Stimulated activated CD4-positive, alpha-beta T cell treated with anti-CD3 and anti-CD28 coated beads, Interleukin-4, amount 100 ng/mL, for 1 hour (primary cell): ENCODE data around the gene CXCL6.

Experiments used
- DNase-seq: peaks from one replicate; pipeline ENCODE4 v3.0.0-alpha.2; 2020

CXCL6 gene

DNA sequence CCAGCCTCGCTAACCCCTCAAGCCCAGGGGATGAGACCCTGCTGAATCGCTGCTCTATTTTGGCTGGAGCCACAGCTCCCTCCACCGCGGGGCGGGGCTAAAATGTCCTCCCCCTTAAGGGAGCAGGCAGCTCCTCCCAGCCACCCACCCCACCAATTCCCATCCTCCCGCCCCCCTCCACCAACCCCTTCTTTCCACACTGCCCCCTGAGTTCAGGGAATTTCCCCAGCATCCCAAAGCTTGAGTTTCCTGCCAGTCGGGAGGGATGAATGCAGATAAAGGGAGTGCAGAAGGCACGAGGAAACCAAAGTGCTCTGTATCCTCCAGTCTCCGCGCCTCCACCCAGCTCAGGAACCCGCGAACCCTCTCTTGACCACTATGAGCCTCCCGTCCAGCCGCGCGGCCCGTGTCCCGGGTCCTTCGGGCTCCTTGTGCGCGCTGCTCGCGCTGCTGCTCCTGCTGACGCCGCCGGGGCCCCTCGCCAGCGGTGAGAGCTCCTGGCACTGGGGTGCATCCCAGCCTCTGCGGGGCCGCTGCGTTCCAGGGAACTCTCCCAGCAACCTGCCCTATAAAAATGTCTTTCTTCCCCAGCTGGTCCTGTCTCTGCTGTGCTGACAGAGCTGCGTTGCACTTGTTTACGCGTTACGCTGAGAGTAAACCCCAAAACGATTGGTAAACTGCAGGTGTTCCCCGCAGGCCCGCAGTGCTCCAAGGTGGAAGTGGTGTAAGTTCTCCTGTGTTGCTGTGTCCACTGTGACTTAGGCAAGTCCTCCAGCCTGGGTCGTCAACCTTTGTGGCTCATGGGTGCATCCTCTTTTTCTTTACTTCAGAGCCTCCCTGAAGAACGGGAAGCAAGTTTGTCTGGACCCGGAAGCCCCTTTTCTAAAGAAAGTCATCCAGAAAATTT is at the start of gene CXCL6:
CXCL6 (plus strand) TSS at position 306 of the 907 bp plus-strand sequence; CDS start at position 379, 73 bp downstream.
- no peak for DNase-seq

DNA sequence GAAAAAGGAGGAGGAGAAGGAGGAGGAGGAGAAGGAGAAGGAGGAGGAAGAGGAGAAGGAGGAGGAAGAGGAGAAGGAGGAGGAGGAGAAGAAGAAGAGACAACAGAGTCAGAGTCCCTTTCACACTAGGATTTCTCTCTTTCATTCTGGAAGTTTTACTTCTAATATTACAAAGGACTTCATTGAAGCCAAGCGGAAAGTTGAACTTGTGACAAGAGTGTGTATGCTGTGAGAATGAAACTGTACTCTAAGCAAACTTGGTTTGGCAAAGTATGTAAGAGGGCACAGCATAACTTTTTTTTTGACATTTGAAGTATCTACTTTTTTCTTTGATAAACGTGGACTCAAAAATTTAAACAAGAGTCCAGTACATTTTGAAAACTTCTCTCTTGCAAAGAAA is 48.1 kb upstream of the CXCL6 start:
- no peak for DNase-seq

DNA sequence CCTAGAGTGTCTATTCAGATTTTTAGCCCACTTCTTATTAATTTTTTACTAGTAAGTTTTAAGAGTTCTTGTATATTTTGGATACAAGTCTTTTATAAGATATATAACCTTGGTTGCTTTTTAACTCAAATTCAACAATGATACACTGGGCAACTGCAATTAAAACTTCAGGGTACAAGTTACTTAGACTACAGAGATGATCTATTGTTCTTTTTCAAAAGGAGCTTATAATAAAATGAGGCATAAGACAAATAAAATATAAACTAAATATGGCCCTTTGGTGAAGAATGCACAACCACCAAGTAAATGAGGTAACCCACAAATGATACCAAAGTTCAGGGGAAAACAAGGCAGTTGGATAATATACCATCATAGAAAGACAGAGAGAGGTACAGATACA is 37.6 kb upstream of the CXCL6 start:
- DNase-seq = no peak

DNA sequence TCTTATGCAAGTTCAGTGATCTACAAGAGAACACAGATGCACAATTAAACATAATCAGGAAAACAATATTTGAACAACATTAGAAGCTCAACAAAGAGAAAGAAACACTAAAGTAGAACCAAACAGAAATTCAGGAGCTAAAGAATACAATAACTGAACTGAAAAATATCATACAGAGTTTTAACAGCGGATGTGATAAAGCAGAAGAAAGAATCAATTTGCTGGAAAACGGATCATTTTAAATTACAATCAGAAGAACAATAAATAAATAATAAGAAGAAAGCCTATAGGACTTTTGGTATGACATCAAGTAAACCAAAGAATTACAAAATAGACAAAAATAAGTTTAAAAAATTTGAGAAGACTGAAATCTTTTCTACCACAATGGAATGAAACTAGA is 36.3 kb upstream of the CXCL6 start:
- no peak for DNase-seq

DNA sequence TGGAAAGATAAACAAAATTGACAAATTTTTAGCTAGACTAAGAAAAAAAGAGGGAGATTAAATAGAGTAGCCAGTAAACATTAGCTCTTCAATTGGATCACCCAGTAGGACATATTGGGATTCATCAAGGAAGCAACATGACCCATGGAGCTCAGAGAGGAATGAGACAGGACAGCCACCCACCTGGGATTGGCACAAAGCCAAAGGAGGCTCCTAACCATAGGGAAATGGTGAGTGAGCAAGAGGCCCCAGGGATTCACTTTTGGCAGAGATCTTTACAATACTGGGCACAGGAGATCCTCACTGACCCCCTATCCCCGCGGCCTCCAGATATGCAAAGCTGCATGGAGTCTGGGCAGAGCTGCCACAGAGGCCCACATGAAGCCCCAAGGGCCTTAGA is 34.8 kb upstream of the CXCL6 start:
- no peak for DNase-seq

DNA sequence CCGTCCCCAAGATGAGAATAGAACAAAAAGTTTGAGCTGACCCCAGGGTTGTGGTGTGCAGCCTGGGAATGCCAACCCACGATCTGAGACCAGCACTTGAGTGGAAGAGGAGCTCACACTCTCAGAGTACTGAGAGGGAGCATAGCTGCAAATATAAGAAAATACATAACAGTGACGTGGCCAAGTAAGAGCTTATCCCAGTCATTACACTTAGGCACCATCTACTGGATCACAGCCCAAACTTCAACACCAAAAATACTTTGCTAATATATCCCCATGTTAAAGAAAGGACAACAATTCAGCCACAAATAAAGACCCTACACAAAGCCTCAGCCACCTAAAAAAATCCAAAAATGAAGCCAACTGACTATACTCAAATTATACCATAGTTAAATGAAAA is 33.3 kb upstream of the CXCL6 start:
- DNase-seq = no peak

DNA sequence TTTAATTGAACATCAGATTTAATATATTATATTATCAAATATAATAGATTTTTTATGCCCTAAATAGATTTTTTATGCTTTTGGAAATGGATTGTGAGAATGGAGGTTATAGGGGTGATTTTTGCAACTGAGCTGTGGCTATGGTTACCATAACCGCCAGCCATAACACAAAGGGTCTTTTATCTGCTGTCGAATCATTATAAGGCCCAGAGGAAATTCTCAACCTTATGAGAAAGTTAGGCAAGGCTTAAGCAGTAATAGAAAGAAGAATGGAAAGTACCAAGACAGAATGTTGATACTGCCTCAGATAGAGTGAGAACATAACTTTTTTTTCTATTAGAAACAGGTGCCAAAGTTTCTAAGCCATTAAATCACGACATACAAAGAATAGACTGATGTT is 26.3 kb upstream of the CXCL6 start:
- no peak for DNase-seq

DNA sequence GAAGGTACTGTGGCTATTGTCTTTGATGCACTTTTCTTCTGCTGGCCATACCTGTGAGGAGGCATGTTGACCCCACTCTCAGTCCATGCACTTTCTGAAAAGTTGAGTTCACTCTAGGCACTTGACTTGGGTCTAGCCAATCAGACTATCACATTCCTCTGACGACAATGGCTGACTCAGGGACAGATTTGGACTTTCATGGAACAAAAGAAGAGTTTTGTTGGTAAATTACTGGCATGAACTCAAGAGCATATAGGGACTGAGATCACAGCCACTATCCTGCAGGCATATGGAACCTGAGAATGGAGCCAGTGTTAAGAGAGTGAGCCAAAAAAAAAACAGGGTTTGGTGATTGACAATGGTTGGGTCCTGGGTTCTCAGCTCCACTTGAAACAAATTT is 24.6 kb upstream of the CXCL6 start:
- DNase-seq = no peak

DNA sequence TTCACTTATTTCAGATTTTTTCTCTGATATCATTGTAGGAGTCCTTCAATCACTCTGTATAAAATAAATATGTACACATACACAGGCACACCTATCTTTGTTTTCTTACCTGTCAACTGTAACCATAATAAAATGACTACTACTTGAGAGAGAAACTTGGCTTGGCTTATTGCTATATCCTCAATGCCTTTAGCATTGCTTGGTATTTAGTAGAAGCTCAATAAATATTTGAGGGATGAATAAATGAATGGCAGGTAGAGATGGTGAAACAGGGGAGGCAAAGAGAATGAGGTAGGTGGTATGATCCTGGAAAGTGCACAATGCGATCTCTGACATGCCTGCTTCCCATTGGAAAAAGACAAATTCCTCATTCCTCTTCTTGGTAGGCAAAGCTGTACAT is 21.8 kb upstream of the CXCL6 start:
- no peak for DNase-seq

DNA sequence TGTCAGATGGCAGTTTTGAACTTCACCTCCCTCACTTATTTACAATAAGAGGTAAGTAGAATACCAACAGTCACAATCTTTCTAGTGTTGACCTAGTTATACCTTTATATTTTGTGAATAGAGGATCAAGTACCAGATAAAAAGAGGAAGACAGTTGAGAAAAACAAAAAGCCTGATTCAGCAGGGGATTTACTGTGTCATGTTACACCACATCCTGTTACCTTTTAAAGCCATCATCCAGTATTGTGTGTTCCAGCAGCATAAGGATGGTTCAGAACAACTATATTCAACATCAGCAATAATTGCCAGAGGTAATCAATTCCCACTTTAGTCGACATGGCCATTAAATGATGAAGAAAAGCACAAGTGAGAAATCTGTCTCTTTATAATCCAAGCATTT is 21.3 kb upstream of the CXCL6 start:
- no peak for DNase-seq

DNA sequence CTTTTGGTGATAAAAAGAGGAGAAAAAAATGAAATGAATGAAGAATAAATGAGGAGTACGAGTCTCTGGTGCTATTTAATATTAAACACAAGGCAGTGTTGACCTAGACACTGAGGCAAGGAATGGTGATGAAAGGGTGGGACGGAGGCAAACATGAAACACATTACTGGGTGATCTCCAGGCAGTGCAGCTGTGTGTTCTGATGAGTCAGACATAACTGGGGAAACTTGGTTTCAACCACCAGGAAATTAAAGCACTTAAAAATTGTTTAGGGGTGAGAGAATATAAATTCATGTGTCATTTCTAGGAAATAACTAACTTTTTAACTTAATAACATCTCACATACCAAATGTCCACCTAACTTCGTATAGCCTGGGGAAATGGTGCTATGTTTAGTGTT is 19.7 kb upstream of the CXCL6 start:
- DNase-seq = no peak

DNA sequence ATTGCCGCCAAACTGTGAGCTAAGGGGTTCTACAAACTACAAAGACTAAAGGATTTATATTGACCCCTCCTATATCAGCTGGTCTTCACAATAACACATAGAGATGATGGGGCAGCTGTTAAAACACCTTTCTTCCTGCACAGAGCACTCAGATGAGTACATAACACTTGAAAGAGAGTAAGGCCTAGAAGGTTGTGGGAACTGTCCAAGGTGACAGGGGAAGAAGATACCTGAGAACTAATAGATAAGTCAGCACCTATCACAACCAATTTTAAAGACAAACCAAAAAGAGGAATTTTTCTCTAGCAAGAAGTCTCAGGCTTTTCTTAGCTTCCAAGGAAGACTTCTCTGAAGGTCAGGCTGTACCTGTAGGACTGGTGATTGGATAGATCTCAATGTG is 19.1 kb upstream of the CXCL6 start:
- DNase-seq = no peak

DNA sequence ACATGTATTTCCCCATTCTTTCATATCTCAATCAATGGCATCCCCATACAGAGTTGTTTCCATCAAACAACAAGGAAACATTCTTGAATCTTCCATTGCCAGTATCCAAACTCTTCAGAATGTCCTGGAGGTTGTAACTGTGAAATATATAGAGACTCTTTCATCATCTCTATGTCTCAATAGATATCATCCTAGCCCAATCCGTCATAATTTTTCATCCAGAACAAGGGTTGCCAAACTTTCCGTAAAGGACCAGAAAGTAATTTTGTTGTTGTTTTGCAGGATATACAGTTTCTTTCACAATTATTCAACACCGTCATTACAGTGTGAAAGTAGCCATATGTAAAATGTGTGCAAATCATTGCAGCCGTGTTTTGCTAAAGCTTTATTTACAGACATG is 15.2 kb upstream of the CXCL6 start:
- no peak for DNase-seq

DNA sequence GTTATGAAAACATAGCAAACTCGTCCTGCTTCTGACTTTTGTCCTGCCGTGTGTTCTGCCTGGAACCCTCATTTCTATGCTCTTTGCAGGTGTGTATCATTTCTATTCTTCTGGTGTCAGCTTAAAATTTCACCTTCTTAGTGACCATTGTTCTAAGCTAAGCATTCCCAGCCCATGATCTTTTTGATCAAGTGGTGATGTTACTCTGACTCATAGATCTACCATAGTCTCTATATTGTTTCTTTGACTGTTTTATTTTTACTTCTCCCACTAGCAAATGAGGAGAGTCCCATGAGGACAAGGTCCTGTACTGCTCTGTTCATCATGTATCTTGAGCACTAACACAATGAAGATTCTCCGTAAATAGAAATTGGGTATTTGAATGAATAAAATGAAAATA is 14.1 kb upstream of the CXCL6 start:
- no peak for DNase-seq

DNA sequence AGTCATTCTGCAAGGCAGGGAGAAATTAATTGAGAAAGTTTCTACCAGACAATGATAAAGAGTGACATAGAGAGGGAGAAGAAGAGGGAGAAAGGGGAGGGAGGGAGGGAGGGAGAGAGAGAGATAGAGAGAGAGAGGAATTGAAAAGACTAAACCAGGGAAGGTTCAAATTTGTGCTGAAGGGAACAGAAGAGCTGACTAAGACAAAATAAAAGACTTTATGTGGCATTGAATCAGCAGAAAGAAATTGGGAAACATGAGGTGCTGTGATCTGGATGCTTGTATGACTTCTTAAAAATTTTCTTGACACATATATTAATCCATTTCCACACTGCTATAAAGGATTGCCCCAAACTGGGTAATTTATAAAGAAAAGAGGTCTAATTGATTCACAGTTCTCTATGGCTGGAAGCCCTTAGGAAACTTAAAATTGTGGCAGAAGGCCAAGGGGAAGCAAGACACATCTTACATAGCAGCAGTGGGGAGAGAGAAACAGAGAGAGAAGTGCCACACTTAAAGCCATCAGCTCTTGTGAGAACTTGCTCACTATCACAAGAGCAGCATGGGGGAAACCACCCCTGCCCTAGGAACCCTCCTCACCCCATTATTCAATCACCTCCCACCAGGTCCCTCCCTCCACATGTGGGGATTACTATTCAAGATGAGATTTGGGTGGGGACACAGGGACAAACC is 13.5 kb upstream of the CXCL6 start:
- DNase-seq = no peak

DNA sequence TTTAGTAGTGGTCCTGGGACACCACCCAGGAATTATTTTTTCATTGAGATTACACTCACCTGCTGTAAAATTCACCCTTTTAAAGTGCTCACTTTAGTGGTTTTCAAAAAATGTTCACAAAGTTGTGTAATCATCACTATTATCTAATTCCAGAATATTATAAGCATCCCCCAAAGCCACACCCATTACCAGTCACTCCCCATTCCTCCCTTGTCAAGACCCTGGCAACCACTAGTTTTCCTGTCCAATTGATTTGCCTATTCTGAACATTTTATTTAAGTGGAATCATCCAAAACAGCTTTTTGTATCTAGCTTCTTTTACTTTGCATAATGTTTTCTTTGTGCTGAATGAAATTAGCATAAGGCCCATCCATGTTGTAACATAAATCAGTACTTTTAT is 12.7 kb upstream of the CXCL6 start:
- DNase-seq = no peak

DNA sequence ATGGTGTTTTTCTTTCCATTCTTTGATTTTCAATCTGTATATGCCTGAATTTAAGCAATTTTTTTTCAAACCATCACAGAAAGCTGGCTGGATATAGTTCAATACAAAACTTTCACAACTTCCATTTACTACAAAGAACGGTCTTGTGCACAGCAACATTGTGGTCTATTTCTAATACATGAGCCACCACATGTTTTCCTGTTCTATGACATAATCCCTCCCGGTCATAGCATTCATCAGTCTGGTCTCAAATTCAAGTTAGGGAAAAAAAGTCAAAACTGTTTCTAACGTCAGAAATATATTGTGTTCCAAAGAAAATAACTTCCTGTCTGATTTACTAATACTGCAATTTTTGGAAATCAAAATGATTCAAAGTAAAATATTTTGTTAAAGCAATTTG is 7.5 kb upstream of the CXCL6 start:
- no peak for DNase-seq

DNA sequence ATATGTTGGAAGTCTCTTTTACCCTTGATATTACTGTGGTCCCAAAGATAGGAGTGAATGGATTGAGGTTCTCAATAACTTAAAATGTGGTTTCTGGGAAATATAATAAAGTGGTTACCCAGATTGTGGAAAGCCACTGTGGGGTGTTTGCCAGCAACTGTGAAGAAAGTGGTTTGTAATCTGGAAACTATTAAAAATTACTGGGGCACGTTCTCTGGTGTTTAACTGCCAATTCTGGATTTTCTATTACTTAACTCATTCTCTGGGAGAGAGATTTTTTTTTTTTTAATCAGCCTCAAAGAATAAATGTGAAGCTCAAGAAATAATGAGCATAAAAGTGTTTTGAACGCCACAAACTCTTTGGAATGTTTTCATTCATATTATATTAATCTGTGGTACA is 4.9 kb upstream of the CXCL6 start:
- no peak for DNase-seq

DNA sequence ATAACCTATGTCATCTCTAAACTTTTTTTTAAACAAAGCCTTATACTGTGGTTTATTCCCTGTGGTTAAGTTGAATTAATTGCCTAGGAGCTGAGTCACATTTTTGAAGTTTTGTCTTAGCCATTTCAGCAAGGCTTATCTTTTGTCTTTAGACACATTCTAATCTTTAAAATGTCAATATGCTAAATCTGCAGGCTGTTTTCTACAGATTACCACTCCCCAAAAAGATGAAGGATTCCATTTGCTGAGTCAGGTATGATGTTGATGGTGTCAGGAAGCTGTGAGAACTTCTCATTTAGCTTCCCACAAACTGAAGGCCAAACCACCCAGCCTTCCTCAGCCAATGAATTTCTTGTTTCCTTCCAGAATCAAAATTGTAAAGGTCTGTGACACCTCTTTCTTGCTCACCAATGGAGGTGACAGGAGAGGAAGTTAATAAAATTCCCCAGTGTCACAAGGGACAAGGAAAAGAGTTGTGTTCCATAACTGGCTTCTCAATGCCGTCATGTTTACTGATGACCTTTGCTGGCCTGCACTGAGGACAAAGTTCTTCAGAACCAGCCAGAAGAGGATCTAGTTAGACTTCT is 3.7 kb upstream of the CXCL6 start:
- no peak for DNase-seq

DNA sequence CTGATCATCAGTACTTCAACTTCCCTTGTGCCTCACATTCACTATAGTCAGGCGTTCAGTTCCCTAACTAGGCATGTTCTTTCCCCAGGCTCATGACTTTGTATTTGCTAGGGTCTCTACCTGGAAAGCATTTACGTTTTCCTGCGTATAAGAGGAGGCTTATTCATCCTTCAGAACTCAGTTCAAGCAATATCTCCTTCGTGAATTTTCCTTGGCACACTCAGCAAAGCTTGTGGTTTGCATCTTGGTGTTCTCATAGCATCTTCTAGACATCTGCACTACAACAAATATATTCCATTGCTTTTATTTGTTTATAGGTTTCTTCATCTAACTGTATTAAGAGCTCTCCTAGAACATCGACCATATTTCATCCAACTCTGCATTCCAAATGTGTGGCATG is 2.6 kb downstream of the CXCL6 start:
- no peak for DNase-seq

DNA sequence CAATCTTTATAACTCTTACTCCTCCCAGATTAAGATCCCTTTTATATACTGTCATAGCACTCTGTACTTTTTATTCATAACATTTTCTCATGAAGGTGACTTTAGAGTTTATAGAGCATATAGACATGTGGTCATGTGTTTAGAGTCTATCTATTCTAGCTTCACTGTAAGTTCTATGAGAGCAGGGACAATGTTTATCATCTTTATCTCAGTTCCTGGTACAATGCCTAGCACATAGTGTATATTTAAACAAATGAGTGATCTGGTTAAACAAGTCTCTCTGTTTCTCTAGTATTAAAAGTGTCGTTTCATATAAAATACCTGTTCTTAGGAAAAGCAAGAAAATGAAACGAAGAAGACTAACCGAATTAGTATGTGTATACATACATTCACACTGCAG is 3.2 kb downstream of the CXCL6 start:
- DNase-seq = no peak

DNA sequence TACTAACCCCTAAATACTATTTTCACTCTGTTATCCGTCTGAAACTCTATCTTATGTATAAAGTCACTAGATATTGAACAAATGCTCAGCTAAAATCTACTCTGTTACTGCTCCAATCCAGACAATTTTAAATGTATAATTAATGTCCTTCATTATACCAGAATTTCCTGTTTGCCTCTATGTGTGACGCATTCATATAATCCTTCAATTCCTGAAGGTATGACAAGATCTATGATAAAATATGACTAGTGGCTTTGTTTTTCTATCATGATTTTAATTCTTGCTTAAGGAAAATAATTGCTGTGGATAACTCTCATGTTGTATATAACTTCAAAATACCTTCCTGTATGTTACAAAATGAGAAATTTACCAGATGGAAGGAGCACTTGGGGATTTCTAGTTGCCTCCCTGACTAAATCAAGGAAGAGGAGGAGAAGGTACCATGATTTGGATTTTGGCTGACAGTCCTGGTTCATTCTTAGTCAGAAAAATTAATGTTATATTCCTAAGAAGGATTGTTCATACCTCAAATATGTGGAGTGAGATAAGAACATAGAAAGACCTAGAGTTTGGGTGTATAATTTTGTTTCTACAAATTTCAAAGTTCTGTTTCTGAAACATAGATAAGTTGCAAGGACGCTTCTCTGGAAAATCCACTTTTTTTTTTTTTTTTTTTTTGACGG is 4.9 kb downstream of the CXCL6 start:
- no peak for DNase-seq

DNA sequence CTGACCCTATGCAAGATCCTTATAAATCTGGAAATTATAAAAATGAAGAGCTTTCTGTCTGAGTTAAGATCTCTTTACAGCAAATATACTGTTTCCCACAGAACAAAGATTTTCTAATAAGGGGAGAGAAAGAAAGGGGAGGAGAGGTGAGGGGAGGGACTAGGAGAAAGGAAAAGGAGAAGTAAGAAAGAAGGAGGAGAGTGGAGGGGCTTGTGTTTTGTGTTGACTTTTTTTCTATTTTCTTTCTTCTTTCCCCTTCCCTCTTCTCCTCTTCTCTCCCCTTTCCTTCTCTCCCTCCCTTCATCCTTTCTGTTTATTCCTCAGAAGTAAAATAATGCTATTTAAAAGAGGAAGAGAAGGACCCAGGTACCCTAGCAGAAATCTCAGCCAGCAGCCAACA is 6.2 kb downstream of the CXCL6 start:
- DNase-seq = no peak

DNA sequence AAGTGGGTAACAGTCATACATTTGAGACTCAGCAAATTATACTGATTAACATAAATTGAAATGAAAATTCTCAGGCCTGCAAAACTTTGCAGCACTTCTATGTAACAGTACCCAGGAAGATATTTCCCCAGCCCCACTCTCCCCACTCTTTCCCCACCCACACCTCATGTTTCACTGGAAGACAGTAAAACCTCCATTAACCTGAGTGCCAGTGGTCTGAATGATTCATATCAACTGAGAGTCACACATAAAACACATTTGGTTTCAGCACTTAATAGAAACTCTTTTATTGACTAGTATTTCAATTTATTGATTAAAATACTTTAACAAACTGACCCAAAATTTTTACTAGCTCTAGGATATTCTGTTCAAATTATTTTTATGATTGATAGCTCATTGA is 6.9 kb downstream of the CXCL6 start:
- DNase-seq = no peak
